Nucleus accumbens (tissue), 56 donors: Measurements from ENCODE around the gene NDUFAF4.

Experiments used
- DNase-seq, 56 donors: peaks; one replicate each; lab custom pipeline; 2025; lab: John Stamatoyannopoulos, UW

The NDUFAF4 gene

DNA sequence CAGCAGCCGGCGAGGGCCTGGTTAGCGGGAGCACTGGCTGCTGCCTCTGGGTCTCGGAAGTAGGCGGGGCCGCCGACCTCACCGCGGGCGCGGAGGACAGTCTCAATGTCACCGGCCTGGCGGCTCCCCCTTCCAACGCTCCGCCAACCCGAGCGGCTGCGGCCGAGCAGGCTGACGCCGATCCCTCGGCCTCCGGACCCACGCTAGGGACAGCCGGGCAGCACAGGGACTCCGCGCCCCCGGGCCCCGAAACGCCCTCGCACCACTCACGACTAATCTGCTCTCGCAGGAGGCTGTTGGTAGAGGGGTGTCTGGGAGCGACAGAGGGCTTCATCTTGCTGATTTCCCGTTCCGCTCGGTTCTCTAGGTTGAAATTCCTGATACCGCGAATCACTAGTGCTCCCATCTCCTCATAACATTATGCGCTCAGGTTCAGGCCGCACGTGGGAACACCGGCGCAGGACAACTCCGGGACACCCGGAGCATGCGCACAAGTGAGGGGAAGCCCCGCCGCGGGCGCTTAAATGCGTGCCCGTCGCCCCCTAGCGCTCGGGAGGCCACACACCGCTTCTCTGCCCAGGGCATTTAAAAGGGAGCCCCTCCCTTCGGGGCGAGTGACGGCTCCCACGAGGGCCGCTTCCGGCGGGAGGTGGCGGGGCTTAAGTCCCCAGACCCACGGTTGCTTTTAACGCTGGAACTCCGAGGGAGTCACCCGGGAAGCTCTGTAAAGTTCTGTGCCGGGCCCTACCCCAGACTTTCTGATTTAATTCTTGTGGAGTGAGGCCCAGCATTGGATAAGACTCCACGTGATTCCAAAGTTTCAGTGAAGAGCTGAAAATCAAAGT is at the start of gene NDUFAF4:
TSS of gene NDUFAF4 (minus strand) at position 496 of the 845 bp plus-strand sequence. CDS start at position 406, 90 bp downstream.
- DNase-seq = peak; percentile 59 to 97 (median 91)

DNA sequence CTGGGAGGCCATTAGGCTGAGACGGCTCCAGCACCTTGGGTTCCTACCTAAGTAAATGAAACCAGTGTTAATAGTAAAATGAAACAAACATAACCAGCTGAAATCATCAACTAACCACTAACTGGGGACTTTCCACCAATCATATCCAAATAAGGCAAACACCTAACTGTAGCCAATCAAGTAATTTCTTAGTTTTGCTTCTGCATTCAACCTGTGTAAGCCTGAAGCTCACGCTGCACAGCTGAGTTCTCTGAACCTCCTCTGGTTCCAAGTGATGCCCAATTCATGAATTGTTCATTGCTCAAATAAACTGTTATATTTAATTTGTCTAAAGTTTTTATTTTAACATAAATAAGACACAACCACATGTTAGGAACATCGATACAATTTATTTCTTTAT is 49.4 kb upstream of the NDUFAF4 start:
- no peak for DNase-seq

DNA sequence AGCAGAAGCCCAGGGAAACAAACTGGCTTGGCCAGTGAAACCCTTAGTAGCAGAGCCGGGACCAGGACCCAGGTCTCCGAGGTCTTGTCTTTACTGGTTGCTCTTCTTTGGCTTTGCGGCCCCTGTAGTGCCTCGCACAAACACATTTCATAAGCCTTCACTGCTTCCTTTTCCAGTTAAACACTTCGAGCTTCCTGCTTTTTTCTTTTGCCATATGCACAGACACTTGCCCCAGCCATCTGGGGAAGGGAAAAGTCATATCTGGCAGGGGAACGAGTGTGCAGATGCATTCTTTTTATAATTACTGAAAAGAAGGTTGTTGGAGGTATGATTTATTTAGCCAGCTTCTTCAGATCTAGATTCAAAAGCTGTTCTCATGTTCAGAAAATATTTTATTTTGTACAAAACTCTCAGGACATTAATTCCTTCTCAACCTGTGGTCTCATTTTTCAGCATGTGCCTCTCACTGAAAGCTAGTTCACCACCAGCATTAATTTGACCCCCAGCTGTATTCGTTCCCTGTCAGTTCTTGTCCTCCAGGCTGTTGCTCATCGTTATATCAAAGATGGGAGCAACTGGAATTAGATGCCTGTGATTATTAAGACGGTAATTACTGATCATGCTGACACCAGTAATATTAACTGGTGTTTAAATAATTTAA is 46.0 kb upstream of the NDUFAF4 start:
- DNase-seq = no peak

DNA sequence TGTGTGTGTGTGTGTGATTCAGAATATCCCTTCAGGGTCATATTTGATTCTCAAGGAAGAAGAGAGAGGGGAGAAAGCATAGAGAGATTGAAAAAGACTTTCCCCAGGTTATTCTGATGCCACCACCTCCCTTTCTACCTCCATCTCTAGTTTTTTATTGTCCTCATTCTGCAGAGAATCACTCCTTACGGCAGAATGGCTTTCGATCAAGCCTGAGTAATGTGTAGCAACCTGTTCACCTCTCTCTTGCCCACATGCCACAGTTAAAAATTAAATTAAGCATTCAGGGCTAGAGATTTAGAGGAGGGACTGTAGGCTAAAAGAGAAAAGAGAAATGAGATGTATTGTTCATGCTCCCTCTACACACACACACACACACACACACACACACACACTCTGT is 45.0 kb upstream of the NDUFAF4 start:
- no peak for DNase-seq

DNA sequence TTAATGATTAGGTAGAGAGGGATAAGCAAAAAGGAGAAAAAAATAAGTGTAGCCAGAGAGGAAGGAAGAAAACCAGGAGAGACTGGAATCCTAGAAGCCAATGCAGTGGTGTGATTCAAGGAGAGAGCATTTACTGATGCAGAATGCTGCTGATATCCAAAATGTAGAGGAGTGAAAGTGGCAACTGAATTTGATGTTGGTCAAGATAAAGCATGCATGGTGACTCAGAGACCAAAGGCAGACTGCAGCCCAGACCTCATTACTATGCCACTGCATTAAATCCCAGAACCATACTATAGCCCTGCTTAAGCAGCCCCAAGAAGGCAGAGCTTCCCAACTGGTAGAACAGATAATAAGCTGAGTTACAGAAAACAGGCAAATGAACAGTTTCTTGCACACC is 42.6 kb upstream of the NDUFAF4 start:
- DNase-seq = peak in 1 of 56 donors; percentile 18

DNA sequence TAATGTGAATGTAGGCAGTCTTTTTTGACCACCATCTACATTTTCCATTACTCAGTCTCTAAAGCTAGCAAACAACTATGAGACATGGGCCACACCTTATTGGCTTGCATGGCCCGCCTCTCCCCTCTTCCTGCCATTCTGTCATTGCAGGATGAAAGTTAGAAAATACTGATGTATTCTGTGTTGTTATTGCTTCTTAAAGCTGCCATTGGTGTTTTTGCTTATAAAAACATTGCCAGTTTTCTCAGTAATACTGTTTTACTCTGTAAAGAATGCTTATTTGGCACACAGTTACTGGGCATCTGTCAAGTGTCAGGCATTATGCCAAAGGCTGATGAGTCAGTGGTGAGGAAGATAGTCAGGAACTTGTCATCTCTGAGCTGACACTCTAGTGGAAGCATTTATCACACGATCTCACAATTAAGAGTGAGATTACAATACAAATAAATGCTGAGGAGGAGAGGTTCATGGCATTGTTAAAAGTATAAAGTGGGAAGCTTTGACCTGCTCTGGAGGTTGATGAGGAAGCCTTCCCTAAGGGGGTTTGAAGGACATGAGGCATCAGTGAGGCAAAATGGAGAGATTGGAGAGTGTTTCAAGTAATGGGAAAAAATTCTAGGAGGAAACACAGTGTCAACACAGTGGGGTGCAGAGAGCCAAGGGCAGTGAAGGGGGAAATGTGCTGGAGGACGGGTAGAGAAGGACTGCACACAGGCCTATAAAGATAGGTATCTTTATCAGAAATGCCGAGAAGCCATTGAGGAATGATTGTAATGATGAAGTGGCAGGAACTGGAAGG is 41.5 kb upstream of the NDUFAF4 start:
- peak in 10 of 56 donors; percentile 3 to 68 (median 8) for DNase-seq

DNA sequence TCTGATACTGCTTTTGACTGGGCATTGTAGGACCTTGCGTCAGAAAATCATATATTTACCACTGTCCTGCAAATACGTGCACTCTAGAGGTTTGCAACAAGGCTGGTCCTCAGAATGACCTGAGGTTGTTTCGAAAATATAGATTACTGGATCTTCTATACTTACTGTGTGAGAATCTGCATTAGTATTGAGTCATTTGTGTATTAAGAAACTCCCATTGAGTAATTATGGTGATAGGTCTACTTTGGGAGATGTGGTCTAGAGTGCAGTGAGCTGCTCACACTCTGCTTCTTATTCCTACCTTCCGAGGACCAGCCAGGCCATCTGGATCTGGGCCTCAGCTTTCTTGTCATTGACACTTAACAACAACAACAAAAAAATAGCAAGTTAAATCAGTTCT is 36.4 kb upstream of the NDUFAF4 start:
- DNase-seq = no peak

DNA sequence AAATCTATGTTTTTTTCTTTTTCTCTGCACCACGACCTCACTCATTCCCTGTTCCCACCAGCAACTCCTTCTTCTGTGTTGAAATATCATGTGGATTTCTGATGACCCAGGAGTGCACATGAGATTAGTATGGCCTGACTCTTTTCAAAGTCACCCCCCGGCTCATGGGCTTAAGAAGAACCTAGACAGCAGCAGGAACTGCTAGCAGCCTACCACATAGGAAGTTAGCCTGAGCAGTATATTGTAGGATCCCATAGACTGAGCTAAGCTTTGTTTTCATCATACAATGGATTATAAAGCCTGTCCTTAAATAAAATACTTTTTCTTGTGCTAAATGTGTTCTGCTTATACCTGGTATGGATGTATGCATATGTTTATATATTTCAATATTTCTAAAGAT is 33.5 kb upstream of the NDUFAF4 start:
- no peak for DNase-seq

DNA sequence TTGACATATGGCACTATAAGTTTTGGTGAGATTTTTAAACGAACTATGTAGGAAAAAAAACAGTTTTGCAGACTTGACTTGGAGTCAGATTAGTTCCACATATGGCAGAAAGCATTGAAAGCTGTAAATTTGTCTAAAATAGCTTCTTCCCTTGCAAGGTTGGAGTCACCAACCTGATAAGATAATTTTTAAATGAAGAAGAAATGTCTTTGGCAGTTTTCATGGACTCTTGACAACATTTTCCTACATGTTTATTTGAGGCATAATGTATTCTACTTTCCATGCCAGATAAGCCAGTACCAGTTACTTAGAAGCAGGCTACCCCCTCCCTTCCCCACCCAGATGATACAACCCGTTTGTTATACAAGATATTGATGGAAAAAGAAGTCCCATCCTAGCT is 32.0 kb upstream of the NDUFAF4 start:
- peak in 1 of 56 donors; percentile 13 for DNase-seq

DNA sequence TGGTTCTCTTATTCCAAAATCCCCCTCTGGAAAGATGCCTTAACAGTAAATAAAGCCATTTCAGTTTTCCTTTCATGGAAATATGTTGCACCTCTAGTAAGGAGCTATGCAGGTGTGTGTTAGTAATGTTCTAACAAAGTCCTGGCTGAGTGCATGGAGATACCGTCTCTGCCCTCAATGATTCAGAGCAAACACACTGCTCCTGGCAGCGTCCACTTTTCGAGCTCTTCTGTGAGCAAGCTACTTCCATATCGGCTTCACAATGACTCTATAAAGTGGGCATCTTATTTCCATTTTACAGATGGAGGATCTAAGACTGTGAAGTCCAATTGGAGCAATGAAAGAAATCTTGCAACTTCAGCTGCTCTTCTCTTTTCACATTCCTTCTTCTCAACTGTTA is 30.0 kb upstream of the NDUFAF4 start:
- DNase-seq = peak in 1 of 56 donors; percentile 25

DNA sequence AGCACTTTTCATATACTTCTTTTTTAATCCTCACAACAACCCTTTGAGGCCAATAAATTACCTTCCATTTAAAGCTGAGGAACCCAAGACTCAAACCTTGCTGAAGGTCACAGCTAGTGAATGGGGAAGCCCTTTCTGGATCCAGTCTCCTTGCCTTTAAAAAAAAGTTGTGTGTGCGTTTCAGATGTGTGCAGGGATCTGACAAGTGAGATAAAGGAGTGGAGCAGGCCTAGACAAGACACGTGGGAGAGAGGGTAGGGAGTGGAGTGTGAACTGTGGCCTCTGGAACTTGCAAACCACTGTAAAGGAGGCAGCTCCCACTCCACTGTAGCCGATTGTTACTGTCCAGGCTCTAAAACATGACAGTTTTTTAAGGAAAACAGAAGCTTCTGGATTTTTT is 28.7 kb upstream of the NDUFAF4 start:
- DNase-seq = peak in 8 of 56 donors; percentile 8 to 27 (median 10)

DNA sequence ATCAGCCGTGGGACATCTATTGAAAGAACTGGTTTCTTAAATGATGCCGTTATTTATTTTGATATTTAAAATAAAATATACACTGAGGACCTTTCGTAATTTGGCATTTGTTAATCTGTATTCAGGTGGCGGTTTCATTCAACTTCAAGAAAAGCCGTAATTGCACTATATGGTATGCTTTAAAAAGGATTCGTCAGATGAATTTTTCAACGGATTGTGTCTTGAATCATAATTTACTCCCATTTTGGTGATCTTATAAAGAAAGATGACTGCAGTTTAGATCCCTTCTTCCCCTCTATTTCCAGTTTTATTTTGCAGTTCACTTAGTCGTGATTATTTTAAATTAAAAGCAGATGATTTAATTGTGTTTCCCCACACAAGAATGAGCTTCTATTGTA is 27.6 kb upstream of the NDUFAF4 start:
- DNase-seq = no peak

DNA sequence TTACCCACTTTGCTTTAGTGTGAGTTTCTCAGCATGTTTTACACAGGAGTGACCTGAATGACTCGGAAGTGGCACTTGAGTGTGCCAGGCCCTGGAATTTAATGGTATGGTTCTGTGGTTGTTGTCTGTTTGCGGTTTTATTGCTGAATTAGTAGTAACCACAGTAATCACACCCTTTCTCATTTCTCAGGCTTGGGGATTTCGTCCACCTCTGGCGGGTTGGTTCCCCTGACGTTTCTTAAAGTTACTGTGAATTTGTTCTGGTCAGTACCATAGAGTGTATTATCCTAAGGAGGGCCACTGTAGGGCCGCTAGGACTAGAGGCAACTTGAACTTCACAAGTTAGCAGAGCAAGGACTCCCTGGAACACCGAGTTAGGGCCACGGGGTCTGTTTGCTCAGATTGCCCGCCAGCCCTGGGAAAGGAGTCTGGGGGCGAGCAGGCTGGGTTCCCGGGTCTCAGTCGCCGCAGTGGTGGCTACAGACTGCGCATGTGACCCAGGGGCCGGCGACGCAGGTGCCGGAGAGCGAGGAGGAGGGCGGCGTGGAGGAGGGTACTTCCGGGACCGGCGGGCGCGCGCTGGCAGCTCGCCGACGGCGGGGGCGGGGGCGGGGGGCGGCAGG is 26.3 kb upstream of the NDUFAF4 start:
- peak in 3 of 56 donors; percentile 57 to 93 (median 89) for DNase-seq

DNA sequence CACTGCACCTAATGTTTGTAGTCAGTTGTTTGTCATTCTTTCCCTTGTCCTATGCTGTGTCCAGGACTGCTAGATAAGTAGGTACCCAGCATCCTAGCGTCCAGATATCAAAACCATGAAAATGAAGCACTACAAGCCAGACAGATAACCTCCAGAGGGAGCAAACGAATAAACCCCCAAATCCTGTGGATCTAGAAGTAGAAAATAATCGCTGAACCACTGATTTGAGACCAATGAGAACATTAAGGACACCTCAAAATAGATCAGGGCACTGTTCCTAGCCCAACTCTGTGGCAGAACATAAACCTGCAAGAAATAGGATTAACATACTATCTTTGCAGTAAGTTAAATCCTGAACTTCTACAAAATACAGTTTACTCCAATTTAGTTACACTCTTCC is 25.7 kb upstream of the NDUFAF4 start:
- peak in 1 of 56 donors; percentile 48 for DNase-seq

DNA sequence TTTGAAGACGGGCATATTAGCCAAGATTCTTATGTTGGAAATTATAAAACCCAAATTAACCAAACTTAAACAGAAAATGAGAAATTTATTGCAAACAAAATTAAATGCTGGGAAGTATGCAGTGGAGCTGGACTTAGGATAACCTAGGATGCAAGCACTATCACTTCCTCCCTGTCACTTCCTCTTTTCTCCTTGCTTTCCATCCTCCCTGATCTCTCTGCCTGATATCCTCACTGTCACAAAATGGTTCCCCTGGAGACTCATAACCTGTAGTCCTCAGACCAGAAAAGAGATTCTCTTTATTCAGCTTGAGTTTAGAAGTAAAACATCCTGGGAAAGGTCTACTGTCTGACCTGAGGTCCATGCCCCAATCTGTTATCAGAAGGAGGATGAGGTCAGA is 19.4 kb upstream of the NDUFAF4 start:
- no peak for DNase-seq

DNA sequence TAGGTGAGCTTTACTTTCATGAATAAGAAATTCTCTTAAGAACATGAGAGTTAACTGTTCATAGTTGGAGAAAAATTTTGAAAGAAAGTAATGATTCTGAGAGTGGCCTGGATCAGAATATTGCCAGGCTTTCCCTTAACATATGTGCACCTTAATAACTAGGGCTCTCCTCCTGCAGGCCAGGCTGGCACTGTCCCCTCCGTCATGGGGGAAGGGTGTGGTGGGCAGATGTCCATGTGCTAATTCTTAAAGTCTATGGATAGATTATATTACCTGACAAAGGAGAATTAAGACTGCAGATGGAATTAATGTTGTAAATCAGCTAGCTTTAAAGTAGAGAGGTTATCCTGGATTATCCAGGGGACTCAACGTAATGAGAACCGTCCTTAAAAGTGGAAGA is 15.9 kb upstream of the NDUFAF4 start:
- no peak for DNase-seq

DNA sequence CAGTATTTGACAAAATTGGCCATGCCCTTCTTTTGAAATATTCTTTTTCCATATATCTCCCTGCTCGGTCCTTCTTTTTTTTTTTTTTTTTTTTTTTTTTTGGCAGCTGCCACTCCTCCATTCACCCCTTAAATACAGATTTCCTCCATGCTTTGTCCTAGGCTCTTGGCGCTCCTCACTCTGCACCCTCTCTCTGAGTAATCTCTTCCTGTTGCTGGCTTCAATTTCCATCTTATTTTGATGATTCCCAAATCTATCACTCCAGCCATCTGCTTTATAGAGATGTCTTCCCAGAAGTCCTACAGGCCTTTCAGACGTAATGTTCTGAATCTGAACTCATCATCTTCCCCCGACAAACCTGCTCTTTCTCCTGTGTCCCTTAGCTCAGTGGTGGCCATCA is 14.1 kb upstream of the NDUFAF4 start:
- DNase-seq = no peak

DNA sequence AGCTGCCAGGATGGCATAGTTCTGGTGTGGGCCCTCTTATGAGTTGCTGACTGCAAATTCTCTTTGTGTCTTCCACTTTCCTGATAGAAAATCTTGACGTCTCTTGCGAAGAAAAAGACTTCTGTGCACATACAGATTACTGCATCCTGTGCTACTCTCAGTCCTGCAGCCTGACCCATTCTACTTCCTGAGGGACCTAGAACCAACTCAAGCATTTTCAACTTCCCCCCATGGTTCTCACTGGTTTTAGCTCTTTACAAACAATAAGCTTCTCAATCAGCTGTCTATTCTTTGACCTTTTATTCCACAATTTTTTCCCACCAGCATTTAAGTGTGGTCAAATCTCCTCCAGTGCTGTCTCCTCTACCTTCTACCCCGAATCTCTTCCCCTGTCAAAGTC is 13.5 kb upstream of the NDUFAF4 start:
- no peak for DNase-seq

DNA sequence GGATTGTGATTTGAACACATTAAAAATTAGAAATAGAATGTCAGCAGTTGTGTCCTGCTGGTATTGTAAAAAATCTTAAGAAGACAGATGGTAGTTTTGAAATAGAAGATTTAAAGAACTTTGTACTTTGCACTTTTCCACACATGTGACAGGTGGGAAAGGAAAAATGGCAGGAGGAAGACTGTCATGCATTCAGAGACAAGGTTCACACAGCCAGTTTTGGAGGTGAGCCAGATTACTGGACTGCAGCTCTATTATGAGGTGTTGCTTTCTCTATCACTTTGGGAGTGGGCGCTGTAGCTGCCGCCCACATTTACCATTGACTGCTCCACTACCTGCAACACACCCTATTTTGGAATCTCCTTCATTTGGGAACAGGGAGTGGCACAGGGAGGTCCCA is 12.1 kb upstream of the NDUFAF4 start:
- DNase-seq = no peak

DNA sequence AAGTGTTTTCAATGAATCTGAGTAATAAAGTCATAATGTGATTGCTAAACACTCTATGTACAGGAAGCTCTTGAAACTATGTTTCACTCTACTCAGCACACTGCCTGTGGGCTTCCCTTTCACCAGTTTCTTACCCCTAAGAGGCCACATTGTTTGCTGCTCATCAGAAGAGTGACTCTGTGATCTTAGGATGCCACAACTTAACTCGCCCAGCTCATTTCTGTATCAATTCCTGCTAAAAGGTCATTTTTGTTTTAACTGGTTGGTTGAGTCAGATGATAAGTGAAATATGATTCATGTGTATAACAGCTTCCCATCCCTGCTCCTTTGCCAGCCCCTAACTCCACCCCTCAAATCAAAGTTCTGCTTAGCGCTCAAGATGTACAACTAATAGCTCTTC is 9.8 kb upstream of the NDUFAF4 start:
- DNase-seq = no peak

DNA sequence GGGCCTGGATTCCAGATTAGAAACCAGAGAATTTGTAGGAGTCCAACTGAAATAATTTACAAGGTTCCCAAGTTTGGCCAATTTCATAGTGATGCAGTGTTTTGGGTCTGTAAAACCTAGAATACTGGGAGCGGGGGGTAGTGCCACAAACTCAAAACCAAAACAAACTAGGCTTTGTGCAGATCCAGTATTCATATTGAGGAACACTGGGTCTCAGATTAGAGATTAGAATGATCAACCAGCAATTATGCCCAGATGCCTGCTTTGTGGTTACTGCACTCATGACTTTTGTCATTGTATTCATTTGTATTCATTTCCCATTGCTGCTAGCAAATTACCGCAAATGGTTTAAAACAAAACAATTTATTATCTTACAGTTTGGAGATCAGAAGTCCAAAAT is 3.2 kb upstream of the NDUFAF4 start:
- DNase-seq = peak in 18 of 56 donors; percentile 6 to 68 (median 22)
